SHP77 treated with DMSO at 0.1 percent for 48 hours (cell line): Measurements from ENCODE around the gene COQ8A.
"Not testable (repeated sequence)": the region's sequence is repeated elsewhere in the genome, so short reads cannot be mapped to it uniquely, and the experiment has no call there.

Experiments
- DNase-seq: peaks from one replicate; lab custom pipeline; 2025; lab: John Stamatoyannopoulos, UW

Gene COQ8A

DNA sequence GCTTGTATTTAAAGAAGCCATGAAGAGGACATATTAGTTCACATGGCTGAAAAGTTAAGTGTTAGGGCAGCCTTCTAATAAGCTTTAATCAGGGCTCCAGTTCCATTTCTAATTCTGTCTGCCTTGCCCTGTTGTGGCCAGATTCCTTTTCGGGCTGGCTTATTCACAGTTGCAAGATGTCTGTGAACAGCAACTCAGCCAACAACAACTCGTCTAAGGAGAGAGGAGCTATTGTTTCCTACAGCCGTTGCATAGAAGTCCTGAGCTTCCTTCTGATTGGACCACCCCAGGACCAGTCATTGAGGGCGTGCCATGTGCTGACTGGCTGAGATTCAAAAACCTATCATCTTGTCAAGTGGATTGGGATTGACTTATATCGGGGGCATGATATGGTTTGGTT lies 18.6 kb upstream of the COQ8A start:
- no peak for DNase-seq

GRCh38 chr1:226929260-226930111 lies 10.6 kb upstream of the COQ8A start:
- DNase-seq = not testable (repeated sequence)

DNA sequence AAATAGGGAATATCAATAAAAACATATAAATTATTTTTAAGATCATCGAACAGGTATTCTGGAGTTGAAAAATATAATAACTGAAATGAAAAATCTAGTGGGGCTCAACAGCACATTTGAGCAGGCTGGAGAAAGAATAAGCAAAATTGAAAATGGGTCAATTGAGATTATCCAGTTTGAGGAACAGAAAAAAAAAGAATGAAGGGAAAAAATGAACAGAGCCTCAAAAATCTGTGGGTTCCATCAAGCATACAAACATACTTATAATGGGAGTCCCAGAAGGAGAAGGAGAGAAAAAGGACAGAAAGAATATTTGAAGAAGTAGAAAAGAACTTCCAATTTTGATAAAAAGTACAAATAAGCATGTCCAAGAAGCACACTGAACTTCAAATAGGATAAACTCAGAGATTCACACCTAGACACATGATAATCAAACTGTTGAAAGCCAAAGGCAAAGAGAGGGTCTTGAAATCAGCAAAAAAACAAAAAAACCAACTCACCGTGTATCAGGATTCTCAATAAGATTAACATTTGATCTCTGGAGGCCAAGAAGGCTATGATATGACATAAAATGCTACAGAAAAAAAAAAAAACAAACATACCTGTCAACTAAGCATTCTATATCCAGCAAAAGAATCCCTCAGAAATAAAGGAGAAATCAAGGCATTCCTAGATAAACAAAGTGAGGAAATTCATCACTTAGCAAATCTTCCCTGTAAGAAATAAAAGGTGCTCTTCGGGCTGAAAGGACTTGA lies 5.4 kb upstream of the COQ8A start:
- no peak for DNase-seq

DNA sequence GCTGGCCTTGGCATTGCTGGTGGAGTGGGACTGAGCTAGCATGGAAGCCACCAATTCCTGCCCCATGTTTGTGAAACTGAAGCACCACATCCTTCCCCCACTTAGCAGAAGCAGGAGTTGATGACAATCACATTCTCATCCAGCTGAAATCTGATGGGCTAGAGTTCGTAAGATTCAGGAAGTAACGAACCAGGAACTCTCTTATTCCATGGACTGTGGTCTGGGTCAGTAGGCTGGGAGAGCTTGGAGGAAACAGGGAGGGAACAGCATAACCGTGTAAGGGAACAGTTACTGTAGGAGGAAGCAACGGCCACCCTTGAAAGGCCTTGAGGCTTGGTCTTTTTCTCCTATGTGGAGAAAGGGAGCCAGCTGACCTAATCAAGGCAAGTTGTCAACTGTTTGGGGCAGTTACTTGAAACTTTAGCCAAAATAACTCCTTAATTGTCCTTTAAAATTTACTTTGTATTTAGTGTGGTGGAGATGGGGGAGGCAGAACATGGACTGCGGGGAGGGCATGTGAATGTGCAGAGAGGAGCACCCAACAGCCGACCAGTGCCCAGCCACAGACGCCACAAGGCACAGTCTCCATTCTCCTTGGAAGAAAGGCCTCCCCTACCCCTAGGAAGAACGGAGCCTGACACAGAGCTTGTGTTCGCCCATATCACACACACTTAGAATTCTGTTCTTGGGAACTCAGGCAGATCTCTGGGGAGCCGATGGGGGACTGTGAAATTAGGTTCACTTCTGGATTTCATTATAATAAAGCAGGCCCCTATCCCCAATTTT lies 2.0 kb upstream of the COQ8A start:
- DNase-seq = no peak

DNA sequence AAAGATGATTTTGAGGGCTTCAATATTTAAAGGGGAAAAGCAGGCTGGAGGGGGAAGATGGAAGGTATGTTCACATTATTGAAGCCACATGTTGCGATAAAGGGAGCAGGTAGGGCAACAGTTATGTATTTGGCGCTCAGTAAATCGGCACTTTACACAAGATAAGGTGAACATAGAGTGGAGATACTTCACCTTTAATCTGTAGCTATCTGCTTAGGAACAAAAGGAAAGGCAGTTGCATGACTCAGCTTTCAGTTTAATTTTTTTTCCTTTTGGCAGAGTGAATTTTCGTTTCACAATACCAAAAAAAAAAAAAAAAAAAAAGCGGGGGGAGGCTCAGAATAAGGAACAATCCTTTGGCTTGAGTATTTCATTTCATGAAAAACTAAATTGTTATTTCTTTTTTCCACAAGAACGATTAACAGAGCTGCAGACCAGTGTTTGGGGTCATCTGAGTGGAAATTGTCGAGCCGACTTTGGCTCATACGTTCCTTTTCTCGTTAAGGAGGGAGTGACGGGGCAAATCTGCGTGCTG lies 1.1 kb upstream of the COQ8A start:
- DNase-seq = no peak

- DNase-seq = peak; percentile 84
Observed at GRCh38 chr1:226939438-226940028, 561 bp upstream of the COQ8A start.

DNA sequence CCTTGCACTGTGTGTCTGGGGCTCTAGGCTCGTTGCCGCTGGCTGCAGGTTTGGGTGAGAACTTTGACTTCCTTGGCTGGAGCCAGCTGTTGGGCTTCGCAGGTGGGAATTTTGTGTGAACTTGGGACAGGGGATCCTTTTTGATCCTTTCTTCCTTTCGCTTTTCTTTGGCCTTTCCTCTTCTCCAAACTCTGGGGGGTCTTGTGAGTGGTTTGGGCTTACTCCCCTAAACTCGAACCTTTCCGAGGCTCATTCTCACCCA lies 643 bp downstream of the COQ8A start:
- DNase-seq = no peak

- DNase-seq = no peak
Observed at GRCh38 chr1:226942392-226942791, 2.3 kb downstream of the COQ8A start.

DNA sequence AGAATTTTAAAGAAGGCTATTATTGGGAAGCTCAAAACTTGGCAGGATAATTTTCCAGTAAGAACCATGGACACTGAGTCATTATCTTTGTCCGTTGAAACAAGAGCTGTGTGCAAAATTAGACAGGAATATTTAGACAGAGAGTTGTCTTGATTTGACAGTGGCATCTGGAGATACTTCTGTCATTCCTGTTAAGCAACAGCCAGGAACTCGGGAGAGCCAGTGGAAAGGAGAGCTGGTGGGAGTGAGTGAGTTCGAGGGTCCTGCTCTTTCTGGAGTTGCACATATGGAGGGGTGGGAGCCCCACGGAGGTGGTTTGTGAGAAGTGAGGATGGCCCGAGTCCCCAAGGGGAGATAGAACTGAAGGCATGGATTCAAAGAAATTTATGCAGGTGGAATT lies 3.1 kb downstream of the COQ8A start:
- no peak for DNase-seq

- DNase-seq = no peak
Observed at GRCh38 chr1:226943927-226944326, 3.8 kb downstream of the COQ8A start.

GRCh38 chr1:226945106-226945857 lies 5.2 kb downstream of the COQ8A start:
- DNase-seq = peak; percentile 73

DNA sequence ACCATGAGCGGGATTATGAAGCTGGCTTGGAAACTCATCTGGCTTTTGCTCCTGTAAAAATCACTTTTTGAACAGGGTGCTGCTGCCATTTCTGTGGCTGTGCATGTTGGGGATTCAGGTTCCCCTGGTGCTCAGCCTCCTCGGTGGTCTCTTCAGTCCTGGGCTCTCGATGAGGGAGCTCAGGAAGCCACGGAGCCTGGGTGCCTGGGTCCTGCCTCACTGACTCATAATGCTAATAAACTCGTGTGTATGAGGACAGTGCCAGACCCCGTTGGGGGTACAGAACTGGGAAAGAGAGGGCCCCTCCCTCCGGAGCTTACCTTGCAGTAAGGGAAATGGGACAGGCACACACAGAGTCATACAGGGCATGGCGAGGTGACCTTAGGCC lies 5.8 kb downstream of the COQ8A start:
- no peak for DNase-seq

DNA sequence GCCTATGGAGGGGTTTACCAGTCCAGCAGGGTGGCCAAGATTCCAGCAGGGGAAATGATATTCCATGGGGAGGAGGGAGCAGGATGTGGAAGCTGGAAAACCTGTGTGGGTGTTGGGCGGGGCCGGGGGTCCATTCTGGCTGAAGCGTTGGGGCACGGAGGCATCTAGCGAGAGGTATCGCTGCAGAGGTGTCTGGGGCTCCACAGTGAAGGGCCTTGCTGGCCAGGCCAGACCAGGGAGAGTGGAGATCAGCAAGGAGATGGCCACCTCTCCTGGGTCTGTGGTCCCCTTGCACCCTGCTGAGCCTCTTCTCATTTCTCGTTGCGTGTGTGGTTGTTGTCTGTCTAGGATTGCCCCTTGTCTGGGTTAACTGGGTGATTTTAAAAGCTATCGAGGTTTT lies 6.2 kb downstream of the COQ8A start:
- DNase-seq = no peak

DNA sequence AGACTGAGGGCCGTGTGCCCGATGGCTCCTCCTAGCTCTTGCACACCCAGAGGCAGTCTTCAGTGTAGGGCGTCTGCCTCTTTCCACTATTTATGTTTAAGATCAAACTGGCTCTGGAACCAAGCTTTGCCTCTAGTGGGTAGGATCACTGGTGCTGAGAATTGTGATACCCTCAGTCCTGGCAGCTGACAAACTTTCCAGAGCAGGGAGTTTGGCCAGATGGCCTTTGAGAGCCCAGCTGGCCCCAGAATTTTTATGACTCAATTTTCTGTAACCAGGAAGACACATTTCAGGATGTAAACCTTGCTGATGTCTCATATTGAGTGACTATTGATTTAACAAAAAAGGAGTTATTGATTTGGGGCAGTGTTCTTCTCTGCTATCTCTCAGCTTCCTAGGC lies 6.7 kb downstream of the COQ8A start:
- peak; percentile 5 for DNase-seq

DNA sequence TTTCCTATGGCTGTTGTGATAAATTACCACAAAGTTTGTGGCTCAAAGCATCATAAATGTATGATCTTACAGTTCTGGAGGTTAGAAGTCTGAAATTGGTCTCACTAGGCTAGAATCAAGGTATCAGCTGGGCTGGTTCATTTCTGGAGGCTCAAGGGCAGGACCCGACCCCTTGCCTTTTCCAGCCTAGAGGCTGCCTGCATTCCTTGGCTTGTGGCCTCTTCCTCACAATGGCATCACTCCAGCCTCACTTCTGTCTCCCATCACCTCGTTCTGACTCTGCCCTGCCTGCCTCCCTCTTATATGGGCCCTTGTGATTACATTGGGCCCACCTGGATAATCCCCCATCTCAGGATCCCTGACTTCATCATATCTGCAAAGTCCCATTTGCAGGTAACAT lies 8.0 kb downstream of the COQ8A start:
- DNase-seq = no peak

- DNase-seq = no peak
Observed at GRCh38 chr1:226948480-226948879, 8.4 kb downstream of the COQ8A start.

DNA sequence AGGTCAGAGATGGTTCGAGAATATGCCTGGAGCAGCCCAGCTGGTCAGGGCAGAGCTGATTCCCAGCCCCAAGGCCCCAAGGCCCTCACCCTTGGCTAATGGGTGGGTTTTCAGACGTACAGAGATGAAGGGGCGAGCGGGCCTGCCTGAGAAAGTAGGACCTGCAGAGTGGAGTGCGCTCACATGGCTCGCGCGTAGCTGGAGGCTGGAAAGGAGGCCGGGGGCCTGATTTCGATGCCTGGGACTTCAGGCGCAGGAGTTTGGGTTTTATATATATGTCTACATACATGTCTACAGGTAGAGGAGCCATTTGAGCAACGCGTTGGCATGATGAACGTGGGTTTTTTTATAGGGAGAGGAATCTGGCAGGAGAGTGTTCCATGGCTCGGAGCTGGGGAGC lies 8.9 kb downstream of the COQ8A start:
- DNase-seq = no peak

- DNase-seq = no peak
Observed at GRCh38 chr1:226949401-226949800, 9.3 kb downstream of the COQ8A start.

DNA sequence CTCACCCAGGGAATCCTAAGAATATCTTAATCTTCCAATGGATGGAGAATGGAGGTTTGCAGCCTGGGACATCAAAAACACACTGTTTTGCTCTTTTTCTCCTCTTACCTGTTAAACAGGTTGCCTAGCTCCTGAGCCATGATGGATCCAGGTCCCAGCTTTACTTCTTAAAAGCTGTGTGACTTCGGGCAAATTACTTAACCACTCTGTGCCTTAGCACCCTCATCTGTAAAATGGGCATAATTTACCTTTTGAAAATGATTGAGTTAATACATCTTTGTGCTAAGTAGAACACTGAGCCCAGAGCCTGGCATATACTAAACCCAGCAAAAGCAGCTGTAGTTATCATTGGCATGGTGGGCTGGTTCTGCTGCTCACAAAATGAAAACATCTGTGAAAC lies 10.2 kb downstream of the COQ8A start:
- no peak for DNase-seq

- no peak for DNase-seq
Observed at GRCh38 chr1:226950871-226951270, 10.8 kb downstream of the COQ8A start.

DNA sequence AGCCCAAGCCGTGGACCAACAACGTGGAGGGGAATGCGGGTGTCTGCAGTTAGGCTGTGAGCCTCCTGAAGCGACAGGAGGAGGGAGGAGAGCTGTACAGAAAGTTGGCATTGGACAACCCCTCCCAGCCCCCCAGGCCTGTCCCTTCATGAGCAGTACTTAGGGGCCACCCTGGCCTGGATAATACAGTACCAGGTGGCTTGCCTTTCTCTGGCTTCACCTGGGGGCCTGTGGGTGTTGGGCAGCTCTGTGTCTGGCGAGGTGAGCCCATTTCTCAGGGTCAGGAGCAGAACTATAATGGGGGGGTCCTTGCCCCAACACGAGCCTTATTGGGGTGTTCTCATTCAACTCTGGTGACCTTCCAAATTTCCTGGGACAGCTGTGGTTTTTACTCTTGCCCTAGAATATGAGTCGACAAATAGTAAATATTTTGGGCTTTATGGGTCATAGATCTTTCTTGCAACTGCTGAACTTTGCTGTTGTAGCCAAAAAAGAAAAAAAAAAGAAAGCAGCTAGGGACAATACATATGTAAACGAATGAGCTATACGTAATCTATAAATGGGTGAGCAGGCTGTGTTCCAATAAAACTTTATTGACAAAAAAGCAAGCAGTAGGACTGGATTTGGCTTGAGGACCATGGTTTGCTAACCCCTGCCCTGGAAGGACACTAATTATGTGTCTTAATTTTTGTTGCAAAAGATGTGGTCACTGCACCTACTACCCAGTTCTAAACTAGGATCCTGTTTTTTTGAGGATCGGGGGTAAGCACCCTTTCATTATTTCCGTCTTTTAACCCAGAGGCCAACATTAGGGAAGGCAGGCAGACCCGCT lies 11.4 kb downstream of the COQ8A start:
- DNase-seq = no peak
